GM19238 (cell line): ENCODE measurements around the gene OR10H1.
"Not testable (repeated sequence)": the region's sequence is repeated elsewhere in the genome, so short reads cannot be mapped to it uniquely, and the experiment has no call there.

Source experiments
- DNase-seq: peaks from one replicate; pipeline ENCODE4 v3.0.0; 2011; ENCODE audit warnings: low spot score; ENCODE audit not compliant: insufficient read length

Gene OR10H1

DNA sequence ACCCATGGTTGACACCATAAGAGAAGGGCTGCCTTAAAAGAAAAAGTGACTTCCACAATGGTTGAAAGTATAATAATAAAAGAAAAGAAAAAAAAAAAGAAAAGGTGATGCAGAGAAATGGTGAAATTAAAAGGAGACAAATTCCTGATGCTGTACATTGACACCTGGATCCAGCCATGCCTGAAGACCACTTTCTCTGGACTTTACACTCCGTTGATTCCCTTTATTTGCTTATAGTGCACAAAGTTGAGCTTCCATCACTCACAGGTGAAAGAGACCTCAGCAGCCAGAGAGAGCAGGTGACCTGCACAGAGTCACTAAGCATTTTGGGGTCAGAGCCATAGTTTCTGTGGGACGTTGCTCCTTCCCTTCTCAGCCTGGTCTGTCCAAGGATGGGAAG, 40.2 kb downstream of the OR10H1 start:
- DNase-seq, result no peak

DNA sequence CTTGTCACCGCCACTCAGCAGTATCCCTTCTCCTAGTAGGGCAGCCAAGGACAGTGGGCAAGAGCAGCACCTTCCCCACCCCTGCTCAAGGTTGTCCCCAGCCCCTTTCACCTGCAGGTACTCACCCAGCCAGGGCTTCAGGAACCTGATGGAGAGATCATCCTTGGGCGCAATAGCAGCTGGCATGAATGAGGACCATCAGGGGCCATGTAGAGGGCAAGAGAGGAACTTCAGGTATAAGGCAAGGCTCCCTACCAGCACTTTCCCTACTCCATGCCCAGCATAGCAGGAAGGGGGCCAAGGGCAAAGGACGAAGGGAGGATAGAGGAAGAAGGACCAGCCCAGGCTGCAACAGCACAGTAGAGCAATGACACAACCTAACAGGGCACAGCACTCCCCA, 41.3 kb downstream of the OR10H1 start:
- not testable (repeated sequence) for DNase-seq

DNA sequence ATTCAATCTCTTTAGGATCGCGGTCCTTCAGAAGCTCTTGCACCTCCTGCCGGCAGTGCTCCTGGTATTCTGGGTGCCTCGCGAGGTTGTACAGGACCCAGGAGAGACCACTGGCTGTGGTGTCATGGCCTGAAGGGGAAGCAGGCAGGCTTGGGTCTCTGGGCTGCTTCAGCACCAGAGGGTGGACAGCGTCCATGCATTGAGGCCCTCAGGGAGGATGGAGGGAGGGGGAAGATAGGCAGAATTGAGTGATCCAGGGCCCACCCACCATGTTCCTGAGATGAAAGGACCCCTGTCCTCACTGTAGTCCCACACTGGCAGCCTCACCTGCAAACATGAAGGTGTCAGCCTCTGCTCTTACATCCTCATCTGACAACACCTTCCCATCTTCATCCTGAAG, 45.9 kb downstream of the OR10H1 start:
- no peak for DNase-seq

DNA sequence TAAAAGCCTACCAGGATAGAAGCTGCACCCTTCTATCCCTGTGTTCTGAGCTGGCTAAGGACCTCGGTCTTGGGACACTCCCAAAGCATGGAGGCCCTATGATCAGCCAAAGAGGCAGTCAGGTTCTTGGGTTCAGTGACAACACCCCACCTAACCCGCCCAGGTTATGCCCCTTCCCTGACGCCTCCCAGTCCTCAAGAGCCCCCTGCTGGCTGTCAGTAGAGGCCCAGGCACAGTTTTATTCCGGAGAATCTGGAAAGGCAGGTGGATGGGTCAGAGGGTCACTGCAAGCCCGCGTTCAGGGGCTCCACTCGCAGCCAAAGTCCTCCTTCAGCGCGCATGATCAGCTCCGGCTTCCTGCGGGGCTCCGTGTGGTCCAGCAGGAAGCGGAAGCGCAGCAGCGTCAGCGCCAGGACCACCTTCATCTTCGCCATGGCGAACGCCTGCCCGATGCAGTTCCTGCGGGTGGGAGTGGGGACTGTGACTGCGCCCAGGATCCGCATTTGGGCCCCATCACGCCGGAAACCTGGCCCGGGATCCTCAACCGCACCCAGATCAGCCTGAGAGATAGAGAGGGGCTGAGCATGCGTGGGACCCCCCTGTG, 55.4 kb downstream of the OR10H1 start:
- DNase-seq, result no peak

DNA sequence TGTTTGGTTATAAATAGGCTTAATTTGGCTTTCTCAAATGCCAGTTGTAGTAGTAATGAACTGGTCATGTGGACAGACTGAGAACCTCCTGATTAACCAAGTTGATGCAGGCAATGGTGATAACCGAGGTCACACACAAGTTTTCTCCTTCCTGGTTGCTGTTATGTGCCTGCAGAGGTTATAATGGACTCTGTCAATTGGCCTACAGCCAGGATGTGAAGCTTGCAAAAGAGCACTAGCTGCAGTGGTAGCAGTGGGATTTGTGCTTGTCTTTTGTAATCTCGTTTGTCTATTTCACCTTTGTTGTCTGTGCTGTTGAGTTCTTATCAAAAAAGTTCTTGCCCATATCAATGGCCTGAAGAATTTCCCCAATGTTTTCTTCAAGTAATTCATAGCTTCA, 57.1 kb downstream of the OR10H1 start:
- no peak for DNase-seq
